Measurements from ENCODE around the gene SZT2.
"Not testable (repeated sequence)": the region's sequence is repeated elsewhere in the genome, so short reads cannot be mapped to it uniquely, and the experiment has no call there.

The SZT2 gene

DNA sequence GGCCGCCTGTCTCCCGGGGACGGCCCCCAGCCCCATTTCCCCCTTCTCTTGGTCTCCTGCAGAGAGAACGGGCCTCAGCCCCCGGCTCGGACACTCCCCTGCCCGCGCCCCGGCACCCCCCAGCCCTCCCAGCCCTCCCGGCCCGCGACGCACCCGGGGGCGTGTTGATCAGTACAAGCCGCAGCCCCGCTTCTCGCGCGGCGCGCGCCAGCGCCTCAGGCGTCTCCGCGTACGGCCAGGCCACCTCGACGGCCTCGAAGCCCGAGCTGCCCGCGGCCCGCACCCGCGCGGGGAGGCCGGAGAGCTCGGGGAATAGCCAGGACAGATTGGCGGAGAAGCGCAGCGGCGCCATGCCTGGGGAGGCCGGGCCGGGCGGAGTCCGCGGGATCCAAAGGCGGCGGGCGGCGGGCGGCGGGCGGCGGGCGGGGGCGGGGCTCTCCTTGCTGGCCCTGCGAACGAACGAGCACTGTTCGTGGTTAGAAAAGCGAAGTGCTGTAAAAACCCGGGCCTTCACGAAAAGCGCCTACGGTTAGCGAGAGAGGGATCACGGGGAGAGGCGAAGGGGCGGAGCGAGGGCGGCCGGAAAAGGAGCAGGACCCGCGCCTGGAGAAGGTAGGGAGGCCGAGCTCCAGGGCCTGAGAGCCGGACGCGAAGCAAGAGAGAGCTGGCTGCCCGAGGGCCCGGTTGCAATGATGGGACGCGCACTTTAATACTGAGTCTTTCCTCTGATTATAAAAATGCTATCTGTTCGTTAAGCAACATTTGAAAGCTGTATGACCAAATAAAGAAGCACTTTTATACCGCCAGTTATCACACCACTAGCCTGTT is 64.0 kb downstream of the SZT2 start, which contains the start of gene HYI:
TSS of gene HYI (minus strand) at position 490 of the 828 bp plus-strand sequence. CDS start at position 352, 138 bp downstream.
- TF ChIP-seq CTCF (IDR thresholded peaks at IDR 0.05; ENCODE audit: low read depth, low read length, missing control alignments): no peak
- DNase-seq (ENCODE audit: extremely low read depth, low read depth): peak; percentile 69
- H3K4me3 ChIP-seq (replicated peaks; ENCODE audit: low read depth, low read length): peak within 1 kb of the TSS; percentile 45

DNA sequence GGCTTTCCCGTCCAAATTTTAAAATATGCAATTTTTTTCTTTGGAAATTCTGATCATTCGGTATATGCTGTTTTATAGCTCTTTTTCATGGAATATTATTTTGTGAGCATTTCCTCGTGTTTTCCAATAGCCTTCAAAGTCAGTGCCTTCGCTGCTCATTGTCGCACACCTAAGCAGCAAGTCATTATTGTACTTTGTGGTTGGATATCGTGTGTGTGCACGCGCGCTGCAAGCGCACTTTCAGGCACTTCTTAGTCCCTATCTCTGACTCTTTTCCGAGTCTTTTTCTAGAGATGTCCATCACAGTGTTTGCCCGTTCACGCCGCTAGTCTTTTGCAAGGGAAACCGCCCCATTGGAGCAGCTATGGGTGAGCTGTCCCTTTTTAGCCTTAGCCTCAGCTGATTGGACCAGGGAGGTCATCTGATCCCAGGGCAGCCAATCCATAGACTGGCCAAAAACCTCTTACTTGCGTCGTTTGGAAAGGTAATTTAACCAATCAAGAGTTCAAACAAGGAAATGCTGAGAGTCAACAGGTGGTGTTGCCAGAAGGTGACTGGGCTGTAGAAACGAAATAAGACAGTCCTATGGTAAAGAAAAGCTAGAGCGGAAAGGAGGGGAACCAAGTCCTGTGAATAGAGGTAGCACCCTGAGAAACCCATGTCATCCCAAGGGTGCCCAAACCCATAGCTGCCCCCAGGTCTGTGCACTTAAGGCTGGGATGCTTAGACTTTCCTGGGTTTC is 64.7 kb downstream of the SZT2 start:
- peak; percentile 56 for DNase-seq (ENCODE audit: extremely low read depth, low read depth)
- peak overlapping the region; percentile 45 for H3K4me3 ChIP-seq (replicated peaks; ENCODE audit: low read depth, low read length)
- TF ChIP-seq CTCF (IDR thresholded peaks at IDR 0.05; ENCODE audit: low read depth, low read length, missing control alignments): no peak

DNA sequence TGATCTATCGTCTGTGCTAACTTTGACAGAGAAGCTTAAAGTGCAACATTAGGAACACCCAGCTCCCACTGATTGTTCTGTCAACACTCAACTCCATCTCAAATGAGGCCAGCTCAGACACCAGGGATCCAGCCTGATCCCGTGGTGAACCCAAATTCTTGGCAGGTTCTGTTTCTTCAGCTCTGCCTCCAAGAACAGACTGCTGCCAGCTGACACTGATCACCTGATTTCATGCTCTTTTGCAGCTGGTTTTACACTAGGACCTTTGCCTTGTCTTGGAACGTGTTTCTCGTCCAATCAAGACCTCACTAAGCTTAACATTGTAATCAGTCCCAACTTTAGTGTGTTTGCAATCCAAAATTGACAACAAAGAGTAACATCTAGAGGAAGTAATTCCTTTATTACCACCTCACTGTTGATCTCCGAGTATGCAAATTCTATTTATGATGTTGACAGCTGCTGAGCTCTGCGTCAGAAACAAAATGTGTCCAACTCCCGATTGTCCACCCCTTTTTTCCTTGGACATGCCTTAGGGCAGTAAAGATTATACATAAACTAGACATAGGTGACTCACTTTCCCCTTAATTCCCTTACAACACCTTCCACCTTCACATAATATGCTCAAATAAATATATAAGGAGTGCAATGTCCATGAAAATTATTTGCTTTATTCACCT is 65.7 kb downstream of the SZT2 start:
- TF ChIP-seq CTCF (IDR thresholded peaks at IDR 0.05; ENCODE audit: low read depth, low read length, missing control alignments): no peak
- no peak overlapping the region for H3K4me3 ChIP-seq (replicated peaks; ENCODE audit: low read depth, low read length)
- DNase-seq (ENCODE audit: extremely low read depth, low read depth): no peak

- not testable (repeated sequence) for H3K4me3 ChIP-seq (replicated peaks; ENCODE audit: low read depth, low read length); DNase-seq (ENCODE audit: extremely low read depth, low read depth)
Observed at GRCh38 chr1:43458379-43458778, 68.7 kb downstream of the SZT2 start.

GRCh38 chr1:43460988-43461693 is 71.4 kb downstream of the SZT2 start:
- DNase-seq (ENCODE audit: extremely low read depth, low read depth): no peak
- no peak overlapping the region for H3K4me3 ChIP-seq (replicated peaks; ENCODE audit: low read depth, low read length)
- no peak for TF ChIP-seq CTCF (IDR thresholded peaks at IDR 0.05; ENCODE audit: low read depth, low read length, missing control alignments)

GRCh38 chr1:43463479-43463878 is 73.8 kb downstream of the SZT2 start:
- H3K4me3 ChIP-seq (replicated peaks; ENCODE audit: low read depth, low read length): no peak overlapping the region
- DNase-seq (ENCODE audit: extremely low read depth, low read depth): no peak
- no peak for TF ChIP-seq CTCF (IDR thresholded peaks at IDR 0.05; ENCODE audit: low read depth, low read length, missing control alignments)

All from HFF-Myc (cell line).